HT1080 (cell line): ENCODE data around the gene DDHD1. TPM values are rescaled to one million over a fixed set of nuclear protein-coding genes. Genes with fewer than 3 reads are reported as not detected.
"Not testable (repeated sequence)": the region's sequence is repeated elsewhere in the genome, so short reads cannot be mapped to it uniquely, and the experiment has no call there.

Source experiments
- DNase-seq: peaks from one replicate; pipeline ENCODE4 v3.0.0-alpha.2; 2015; ENCODE audit warnings: low read depth
- total RNA-seq: library from RNA; depleted of rRNA; stranded (reverse); fragments of >200 nt; shearing (Covaris generic); gene quantifications from 2 replicates; pipeline ENCODE4 v1.2.3, GENCODE V29; 2014

Gene DDHD1
- total RNA-seq, 1 experiment from 2014 or later, result 8.3 TPM

DNA sequence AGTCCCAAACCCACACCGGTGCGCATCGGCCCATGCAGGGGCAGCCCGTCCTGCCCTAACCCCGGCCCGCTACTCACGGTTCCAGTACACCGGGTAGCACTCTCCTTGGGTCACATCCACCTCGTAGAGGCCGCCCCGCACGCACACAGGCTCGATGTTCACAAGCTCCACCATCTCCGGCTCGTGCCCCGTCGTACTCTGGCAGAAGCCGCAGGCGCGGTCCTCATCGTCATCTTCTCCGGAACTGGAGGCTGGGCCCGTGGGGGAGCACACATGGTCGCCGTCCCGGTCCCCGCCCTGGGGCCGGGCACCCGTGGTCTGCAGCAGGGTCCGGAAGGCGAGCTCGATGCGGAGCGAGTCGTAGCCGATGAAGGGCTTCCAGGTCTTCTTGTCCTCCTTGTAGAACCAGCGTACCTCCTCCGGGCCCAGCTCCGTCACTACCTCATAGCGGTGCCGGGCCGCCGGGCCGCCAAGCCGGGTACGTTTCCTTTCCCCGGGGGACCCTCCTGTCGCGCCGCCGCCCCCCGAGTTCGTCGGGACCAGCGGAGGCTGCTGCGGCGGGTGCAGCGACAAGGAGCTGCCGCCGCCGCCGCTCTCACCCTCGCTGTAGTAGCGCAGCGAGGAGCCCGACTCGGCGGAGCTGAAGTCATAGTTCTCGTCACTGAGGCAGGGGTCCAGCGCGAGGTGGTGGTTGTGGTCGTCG, 788 bp downstream of the DDHD1 start:
- peak; percentile 30 for DNase-seq

DNA sequence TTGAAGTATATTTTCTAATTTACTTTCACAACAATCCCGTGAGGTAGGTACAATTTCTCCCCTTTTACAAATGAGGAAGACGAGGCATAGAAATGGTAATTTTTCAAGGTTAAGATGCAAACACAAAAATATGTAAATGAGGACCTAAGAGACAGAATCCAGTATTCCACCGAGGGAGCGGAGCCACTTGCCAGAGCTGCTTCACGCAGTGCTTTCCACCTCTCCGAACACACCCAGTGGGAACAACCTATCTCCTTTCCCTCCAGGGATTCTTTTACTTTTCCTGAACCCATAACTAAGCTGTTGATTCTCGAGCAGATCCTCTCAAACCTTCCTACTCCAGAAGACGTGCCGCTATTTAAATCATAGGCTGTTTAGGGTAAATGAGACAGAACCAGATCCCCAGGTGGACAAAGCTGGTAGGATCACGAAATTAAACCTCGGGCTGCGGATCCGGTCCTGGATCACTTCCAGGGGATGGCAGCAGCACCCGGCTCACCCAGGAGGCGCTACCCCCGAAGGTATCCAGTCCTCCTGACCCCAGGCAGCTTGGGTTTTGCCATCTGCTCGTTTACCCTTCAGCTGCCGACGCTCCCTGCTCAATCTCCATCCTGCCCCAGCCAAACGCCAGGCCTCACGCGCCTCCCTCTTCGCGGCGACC, 1.5 kb downstream of the DDHD1 start:
- DNase-seq, result peak; percentile 68

DNA sequence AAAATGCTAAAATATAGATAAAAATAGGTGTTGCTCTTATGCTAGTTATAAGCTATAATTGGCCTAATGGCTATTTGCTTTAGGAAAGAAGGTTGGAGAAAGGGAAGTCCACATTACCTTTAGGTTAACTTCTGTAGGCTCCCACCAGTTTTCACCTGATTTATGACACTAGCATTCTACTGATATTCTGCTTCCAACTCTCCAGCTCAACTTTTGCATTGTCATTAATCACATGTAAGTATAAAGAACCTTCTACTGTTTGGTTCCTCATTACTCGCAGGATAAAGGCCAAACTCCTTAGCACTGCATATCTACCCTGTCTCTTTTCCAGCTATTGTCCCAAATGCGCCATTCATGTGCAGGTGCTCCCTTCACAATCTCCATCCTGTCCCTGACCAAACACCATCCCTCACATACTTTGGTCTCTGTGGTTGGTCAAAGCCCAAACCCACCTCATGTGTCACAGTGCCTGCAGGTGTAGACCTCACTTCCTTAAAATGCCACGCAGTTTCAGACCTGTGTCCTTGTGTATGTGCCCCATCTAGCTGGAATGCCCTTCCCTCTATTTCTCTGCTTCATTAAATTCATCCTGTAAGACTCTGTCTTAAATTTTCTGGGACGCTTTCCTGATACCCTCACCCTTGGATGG, 3.3 kb downstream of the DDHD1 start:
- DNase-seq, result no peak

DNA sequence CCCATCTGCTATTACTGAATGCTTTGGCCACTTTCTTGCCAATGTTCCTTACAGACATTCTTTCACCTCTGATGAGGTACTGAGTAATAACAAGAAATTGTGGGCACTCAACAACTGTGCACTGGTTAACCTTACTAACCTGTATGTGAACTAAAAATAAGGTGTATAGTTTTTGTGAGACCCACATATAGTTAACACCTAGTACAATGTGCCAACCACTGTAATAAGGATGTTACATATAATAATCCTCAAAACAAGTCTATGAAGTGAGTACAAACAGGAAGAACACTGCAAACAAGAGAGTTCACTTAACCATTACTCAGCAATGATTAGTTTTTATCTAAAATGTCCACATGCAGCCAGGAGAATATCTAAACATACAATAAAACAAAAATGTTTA, 4.5 kb downstream of the DDHD1 start:
- DNase-seq, result no peak

DNA sequence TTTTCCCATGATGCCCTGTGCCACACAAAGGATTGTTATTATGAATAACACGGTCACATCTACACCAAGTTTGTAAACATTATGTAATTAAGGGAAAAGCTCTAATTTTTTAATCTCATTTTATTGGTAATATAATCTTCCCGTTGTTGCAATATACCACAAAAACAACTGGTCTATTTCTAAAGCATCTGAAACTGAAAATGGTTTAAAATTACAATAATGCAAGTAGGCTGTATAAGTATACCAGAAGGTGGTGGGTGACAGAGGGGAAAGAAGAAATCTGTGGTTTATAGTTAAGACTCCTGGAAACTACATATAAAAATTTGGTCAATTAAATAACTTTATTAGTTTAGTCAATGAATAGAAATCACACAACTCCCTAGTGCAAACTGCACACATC, 5.2 kb downstream of the DDHD1 start:
- DNase-seq, result no peak

DNA sequence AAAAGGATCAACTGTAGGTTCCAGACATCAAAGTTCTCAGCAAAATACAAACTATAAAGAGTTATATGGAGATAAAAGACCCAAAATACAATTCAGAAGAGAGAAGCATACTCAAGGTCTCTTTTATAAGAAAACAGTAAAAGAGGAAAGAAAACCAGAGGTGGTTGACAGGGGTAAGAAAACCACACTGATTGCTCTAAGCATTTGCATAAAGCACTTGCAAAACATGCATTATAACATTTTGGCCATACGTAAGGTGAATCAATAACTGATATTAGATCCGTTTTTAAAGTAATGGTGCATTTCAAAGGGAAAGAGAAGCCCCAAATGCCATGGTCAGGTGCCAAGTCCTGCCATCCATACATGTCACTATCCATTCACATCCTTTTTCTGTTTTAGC, 5.9 kb downstream of the DDHD1 start:
- no peak for DNase-seq

DNA sequence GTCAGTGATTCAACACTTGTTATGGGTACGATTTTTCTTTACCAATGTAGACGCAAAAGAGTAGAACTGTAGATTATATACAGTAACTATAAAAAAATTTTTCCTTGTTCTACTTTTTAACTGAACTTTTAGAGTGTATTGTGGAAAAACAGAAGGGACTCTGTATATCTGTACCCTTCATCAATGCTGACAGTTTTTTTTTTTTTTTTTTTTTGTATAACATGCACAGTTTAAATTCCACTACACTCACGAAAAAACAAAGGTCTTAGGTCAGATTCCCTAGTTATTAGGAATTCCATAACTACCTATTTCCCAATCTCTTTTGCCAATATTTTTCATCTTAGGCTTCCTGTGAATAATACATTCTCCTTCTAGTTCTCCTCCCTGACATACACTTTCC, 6.4 kb downstream of the DDHD1 start:
- no peak for DNase-seq

DNA sequence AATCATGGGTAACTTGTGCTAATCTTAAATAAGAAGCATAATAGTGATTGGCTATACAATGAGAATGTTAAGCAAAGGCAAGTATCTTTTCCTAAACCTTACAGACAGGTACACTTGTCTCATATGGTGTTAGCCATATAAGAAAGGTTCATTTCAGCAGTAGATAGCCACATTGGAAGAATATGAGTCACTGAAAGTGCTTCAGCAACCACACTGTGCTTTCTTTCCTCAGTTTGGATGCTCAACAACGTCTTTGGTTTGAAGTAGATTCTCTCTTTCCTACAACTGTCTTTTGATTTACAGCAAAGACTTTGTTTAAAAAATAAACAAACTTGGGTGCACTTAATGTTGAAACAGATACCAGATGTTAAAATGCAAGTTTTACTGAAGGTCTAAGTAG, 8.9 kb downstream of the DDHD1 start:
- DNase-seq, result no peak

DNA sequence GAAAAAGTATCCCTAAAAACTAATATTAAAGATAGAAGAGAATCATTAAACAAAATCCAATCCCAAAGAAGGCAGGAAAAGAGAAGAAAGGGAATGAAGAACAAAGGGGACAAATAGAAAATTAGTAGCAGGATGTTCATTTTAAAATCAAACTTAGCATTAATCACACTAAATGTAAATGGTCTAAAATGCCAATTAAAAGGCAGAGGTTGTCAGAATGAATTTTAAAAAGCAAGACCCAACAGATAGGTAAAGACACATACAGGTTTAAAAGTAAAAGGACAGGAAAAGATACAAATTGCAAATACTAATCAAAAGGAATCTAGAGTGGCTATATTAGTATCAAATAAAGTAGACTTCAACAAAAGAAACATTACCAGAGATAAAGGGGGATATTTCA, 12.5 kb downstream of the DDHD1 start:
- no peak for DNase-seq

DNA sequence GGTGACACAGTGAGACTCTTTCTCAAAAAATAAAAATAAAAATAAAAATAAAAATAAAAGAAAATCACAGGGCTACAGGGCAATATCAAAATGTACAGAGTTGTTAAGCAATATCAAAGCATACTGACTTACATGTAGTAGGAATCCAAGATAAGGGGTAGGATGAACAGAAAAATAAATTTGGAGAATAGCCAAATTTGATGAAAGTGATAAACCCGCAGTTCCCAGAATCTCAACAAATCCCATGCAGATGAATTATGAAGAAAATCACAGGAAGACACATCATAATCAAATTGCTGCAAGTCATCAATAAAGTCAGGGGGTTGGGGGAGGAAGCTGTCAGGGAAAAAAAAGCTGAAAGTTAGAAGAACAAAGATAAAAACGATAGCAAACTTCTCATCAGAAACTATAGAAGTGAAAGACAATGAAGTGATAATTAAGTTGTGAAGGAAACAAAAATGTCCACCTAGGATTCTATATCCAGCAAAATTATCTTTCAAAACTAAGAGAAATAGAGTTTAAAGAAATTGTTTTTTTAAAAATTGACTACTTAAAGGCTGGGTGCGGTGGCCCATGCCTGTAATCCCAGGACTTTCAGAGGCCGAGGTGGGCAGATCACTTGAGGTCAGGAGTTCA, 15.4 kb downstream of the DDHD1 start:
- DNase-seq, result no peak

DNA sequence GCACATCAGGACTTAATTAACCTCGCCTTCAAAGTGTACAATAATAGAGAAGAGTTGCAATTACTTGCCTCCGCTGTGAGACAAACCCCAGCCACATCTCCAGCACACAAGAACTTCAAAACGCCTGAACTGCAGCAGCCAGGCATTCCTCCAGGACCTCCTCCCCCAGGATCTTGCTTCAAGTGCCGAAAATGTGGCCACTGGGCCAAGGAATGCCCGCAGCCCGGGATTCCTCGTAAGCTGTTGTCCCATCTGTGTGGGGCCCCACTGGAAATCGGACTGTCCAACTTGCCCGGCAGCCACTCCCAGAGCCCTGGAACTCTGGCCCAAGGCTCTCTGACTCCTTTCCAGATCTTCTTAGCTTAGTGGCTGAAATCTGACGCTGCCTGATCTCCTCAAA, 22.6 kb downstream of the DDHD1 start:
- not testable (repeated sequence) for DNase-seq

DNA sequence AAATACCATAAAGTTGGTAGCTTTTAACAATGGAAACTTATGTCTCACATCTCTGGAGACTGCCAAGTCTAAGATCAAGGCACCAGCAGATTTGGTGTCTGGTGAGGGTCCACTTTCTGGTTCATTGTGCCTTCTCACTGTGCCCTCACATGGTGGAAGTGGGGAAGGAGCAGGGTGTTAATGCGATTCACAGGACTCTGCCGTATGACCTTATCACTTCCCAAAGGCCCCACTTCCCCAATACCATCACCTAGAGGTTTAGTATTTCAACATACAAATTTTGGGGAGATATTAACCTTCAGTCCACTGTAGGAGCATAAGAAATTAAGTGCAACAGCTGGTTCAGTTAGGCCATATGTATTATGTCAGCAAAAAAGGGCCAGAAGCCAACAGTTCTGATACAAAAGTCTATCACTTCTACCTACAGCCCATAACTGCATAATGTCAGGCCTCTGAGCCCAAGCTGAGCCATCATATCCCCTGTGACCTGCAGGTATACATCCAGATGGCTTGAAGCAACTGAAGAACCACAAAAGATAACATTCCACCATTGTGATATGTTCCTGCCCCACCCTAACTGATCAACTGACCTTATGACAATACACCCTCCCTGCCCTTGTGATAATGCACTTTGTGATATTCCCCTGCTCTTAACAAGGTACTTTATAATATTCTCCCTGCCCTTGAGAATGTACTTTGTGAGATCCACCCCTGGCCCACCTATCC, 24.7 kb downstream of the DDHD1 start:
- no peak for DNase-seq

DNA sequence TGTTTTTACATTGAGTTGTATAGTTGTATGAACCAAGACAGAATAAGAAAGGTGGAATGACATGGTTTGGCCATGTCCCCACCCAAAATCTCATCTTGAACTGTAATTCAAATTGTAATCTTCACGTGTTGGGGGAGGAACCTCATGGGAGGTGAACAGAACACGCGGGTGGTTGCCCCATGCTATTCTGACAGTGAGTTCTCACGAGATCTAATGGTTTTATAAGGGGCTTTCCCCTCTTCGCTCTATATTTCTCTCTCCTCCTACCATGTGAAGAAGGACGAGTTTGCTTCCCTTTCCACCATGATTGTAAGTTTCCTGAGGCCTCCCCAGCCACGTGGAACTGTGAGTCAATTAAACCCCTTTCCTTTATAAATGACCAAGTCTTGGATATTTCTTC, 25.3 kb downstream of the DDHD1 start:
- DNase-seq, result no peak

DNA sequence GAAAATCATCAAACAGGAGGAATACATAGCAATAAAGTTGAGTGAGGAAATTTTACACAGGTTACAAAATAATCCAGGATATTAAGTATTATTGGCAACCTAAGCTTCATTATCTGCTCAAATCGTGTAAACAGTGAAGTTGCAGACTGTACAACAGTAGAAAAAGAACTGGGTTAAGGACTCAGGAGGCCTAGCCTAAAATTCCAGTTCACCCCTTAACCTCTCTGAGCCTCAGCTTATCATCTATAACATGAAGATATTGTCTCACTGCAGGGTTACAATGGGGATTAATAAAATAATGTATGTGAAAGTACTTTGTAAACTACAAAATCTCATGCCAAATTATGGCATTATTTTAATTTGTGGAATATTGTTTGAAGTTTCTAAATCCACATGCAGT, 26.0 kb downstream of the DDHD1 start:
- DNase-seq, result no peak

DNA sequence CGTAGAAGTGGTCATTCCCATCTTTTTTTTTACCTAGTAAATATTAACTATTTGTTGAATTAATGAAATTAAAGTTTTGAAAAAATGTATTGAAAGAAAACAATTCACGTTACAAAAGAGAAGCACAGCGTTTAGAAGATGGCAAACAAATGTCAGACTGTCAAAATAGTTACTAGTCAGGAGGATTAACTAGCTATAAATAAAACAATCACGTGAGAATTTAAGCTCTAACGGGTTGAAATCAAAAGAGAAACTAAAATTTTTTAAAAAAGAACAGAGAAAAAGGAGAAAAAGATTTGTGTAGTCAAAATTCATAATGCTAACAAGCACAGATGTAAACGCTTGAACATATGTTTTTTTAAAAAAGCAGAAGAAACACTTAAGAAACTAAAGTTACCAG, 26.4 kb downstream of the DDHD1 start:
- DNase-seq, result no peak

DNA sequence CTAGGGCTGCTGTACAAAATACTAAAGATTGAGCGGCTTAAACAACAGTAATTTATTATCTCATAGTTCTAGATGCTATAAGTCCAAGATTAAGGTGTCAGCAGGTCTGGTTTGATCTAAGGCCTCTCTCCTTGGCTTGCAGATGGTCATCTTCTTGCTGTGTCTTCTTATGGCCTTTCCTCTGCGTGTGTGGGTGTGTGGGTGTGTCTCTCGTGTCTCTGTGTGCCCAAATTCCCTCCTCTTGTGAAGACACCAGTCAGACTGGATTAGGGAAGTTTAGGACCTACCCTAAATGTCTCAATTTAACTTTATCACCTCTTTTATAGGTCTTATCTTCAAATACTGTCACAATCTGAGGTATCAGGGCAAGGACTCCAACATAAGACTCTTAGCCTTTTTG, 28.3 kb downstream of the DDHD1 start:
- no peak for DNase-seq

DNA sequence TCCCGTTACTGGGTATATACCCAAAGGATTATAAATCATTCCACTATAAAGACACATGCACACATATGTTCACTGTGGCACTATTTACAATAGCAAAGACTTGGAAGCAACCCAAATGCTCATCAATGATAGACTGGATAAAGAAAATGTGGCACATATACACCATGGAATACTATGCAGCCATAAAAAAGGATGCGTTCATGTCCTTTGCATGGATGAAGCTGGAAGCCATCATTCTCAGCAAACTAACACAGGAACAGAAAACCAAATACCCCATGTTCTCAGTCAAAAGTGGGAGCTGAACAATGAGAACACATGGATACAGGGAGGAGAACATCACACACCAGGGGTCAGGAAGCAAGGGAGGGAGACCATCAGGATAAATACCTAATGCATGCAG, 31.7 kb downstream of the DDHD1 start:
- DNase-seq, result not testable (repeated sequence)

DNA sequence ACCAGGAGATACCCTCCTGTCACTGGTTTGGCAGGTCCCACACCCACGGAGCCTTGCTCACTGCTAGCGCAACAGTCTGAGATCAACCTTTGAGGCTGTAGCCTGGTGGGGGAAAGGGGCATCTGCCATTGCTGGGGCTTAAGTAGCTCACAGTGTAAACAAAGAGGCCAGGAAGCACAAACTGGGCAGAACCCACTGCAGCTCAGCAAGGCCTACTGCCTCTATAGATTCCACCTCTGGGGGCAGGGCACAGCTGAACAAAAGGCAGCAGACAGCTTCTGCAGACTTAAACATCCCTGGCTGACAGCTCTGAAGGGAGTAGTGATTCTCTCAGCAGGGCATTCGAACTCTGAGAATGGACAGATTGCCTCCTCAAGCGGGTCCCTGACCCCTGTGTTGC, 35.6 kb downstream of the DDHD1 start:
- DNase-seq, result not testable (repeated sequence)

DNA sequence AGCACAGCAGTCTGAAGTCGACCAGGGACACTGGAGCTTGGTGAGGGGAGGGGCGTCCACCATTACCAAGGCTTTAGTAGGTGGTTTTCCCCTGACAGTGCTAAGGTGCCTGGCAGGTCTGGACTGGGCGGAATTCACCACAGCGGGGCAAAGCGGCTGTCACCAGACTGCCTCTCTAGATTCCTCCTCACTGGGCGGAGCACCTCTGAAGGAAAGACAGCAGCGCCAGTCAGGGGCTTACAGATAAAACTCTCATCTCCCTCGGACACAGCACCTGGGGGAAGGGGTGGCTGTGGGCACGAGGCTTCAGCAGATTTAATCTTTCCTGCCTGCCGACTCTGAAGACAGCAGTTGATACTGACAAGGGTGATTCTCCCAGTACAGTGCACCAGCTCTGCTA, 39.1 kb downstream of the DDHD1 start:
- no peak for DNase-seq

DNA sequence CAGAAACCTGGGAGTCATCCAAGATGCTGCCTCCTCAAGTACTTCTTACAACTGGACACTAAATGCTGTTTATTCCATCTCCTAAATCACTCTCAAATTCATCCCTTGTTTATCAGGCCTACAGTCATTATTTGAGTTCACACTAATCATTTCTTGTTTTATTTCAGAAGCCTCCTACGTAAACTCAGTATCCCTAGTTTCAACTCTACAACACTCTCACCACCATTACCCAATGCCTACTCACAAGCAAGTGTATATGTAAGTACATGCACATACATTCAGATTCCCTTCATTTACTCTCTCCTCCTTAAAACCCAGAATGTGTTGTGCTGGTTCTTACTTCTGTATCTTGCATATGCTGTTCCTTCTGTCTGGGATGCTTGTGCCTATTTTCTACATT, 43.0 kb downstream of the DDHD1 start:
- no peak for DNase-seq
